ENCODE measurements around the gene CDKN2B.

Gene CDKN2B

DNA sequence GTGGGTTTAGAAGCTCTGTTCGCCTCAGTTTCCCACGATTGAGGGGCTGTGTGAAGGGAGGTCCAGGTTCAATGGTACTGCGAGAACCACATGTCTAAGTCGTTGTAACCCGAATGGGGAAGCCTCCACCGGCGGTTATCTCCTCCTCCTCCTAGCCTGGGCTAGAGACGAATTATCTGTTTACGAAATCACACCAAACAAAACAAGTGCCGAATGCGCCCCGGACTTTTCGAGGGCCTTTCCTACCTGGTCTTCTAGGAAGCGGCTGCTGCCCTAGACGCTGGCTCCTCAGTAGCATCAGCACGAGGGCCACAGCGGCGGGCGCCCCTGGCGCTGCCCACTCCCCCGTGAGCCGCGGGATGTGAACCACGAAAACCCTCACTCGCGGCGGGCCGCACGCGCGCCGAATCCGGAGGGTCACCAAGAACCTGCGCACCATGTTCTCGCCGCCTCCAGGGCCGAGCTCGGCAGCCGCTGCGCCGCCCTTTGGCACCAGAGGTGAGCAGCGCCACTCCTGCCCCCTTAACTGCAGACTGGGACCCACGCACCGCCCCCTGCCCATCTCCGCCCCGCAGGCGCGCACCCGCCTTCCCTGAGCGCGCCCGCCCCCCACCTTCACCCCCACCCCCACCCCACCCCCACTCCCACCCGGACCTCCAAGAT, 15.1 kb downstream of the CDKN2B start, which contains the start of gene CDKN2A:
Gene CDKN2A (minus strand): TSS at position 500 of the 663 bp plus-strand sequence.
- POLR2A ChIA-PET, result interaction anchor here (0.6 to 7.6 kb wide), 24 partner anchors 9 to 435 kb away, joined by 3 to 156 read pairs (median 4); partner anchors contain the start of gene CDKN2B
- CTCF ChIA-PET, result interaction anchor here (0.5 to 5.9 kb wide), 9 partner anchors 9 to 369 kb away, joined by 3 to 30 read pairs (median 4); partner anchors contain the start of gene CDKN2B
- Histone ChIP-seq H3K36me3 (ENCODE audit: control insufficient read depth in 2 of 2, insufficient read depth in 1 of 2, low read length in 2 of 2) (peaks cover 0 to 17% of the 10 kb centered on the region in 2 experiments; a peak in 1 of 3 replicates), H3K27ac (ENCODE audit: extremely low read depth, low read depth, low read length) (peak within 1 kb of the TSS; percentile 99), H3K9me3 (ENCODE audit: control insufficient read depth, insufficient read depth, low read depth, low read length) (no peaks in the 10 kb centered on the region), H3K4me1 (ENCODE audit: control insufficient read depth, insufficient read depth, low read length) (peaks cover 5% of the 10 kb centered on the region; the same call in 1 of the 2 replicates), H3K4me3 (ENCODE audit: low read depth, low read length) (peak within 1 kb of the TSS; percentile 59)
- no peak for TF ChIP-seq ZNF513 (tag by site-specific recombination; IDR thresholded peaks at IDR 0.05)
- TF ChIP-seq ZNF558 (tag by site-specific recombination; IDR thresholded peaks at IDR 0.05), result no peak
- TF ChIP-seq EGR2 (tag by site-specific recombination; IDR thresholded peaks at IDR 0.05; ENCODE audit: low read depth), result peak; percentile 31; the same call in 1 of the 2 replicates
- TF ChIP-seq AEBP2 (tag by site-specific recombination; IDR thresholded peaks at IDR 0.05; ENCODE audit: borderline replicate concordance), result no peak
- peak; percentile 77; the same call in 1 of the 2 replicates for TF ChIP-seq GLIS2 (tag by site-specific recombination; IDR thresholded peaks at IDR 0.05)
- TF ChIP-seq GLI2 (tag by site-specific recombination; IDR thresholded peaks at IDR 0.05; ENCODE audit: borderline replicate concordance, low read depth), result no peak
- TF ChIP-seq ZSCAN30 (tag by site-specific recombination; IDR thresholded peaks at IDR 0.05), result 0 out of 2 replicates have a peak, but pooled peaks have one; percentile 15
- 0 out of 2 replicates have a peak, but pooled peaks have one; percentile 10 for TF ChIP-seq ZBTB11 (tag by site-specific recombination; conservative IDR thresholded peaks at IDR 0.05; ENCODE audit: low read depth)
- TF ChIP-seq ZNF501 (tag by site-specific recombination; IDR thresholded peaks at IDR 0.05), result no peak; the same call in 1 of the 2 replicates
- no peak for TF ChIP-seq ZNF311 (tag by site-specific recombination; IDR thresholded peaks at IDR 0.05; ENCODE audit: borderline replicate concordance)
- no peak for TF ChIP-seq ZNF274 (IDR thresholded peaks at IDR 0.05; ENCODE audit: low read length)
- TF ChIP-seq ZNF274 (tag by site-specific recombination; IDR thresholded peaks at IDR 0.05; ENCODE audit: borderline replicate concordance), result no peak
- no peak for TF ChIP-seq ZBTB7A (tag by site-specific recombination; IDR thresholded peaks at IDR 0.05; ENCODE audit: low read depth)
- no peak for TF ChIP-seq ZNF350 (tag by site-specific recombination; IDR thresholded peaks at IDR 0.05)
- TF ChIP-seq, protein P1, sequence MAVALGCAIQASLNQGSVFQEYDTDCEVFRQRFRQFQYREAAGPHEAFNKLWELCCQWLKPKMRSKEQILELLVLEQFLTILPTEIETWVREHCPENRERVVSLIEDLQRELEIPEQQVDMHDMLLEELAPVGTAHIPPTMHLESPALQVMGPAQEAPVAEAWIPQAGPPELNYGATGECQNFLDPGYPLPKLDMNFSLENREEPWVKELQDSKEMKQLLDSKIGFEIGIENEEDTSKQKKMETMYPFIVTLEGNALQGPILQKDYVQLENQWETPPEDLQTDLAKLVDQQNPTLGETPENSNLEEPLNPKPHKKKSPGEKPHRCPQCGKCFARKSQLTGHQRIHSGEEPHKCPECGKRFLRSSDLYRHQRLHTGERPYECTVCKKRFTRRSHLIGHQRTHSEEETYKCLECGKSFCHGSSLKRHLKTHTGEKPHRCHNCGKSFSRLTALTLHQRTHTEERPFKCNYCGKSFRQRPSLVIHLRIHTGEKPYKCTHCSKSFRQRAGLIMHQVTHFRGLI (tag by site-specific recombination; IDR thresholded peaks at IDR 0.05), result no peak
- 0 out of 2 replicates have a peak, but pooled peaks have one; percentile 41 for TF ChIP-seq ZFHX2 (tag by site-specific recombination; conservative IDR thresholded peaks at IDR 0.05)
- peak; percentile 66 for TF ChIP-seq ZFP37 (tag by site-specific recombination; IDR thresholded peaks at IDR 0.05)
- TF ChIP-seq ZNF692 (tag by site-specific recombination; IDR thresholded peaks at IDR 0.05), result peak; percentile 95
- TF ChIP-seq INSM2 (tag by site-specific recombination; IDR thresholded peaks at IDR 0.05), result no peak
- TF ChIP-seq ZSCAN18 (tag by site-specific recombination; IDR thresholded peaks at IDR 0.05), result no peak
- peak; percentile 30; the same call in 1 of the 2 replicates for TF ChIP-seq ZNF660 (tag by site-specific recombination; IDR thresholded peaks at IDR 0.05)
- TF ChIP-seq ZNF791 (tag by site-specific recombination; IDR thresholded peaks at IDR 0.05), result no peak
- peak; percentile 28 for TF ChIP-seq ZBTB17 (tag by site-specific recombination; IDR thresholded peaks at IDR 0.05)
- no peak for TF ChIP-seq ZNF169 (tag by site-specific recombination; IDR thresholded peaks at IDR 0.05)
